H9 (cell line): ENCODE measurements around the gene EFS. TPM values are rescaled to one million over a fixed set of nuclear protein-coding genes. Genes with fewer than 3 reads are reported as not detected.

Source experiments
- DNase-seq: peaks from one replicate; pipeline ENCODE4 v3.0.0-alpha.2; 2017
- H2AFZ ChIP-seq: one replicate; pipeline ENCODE4 v1.6.1; 2013; ENCODE audit warnings: mild to moderate bottlenecking, low read length, control low read depth, moderate library complexity
- H2AK5ac ChIP-seq: 2 replicates; pipeline ENCODE4 v1.6.1; 2013; ENCODE audit warnings: low read length, control low read depth, mixed read lengths; ENCODE audit not compliant: insufficient read length
- H2BK120ac ChIP-seq: one replicate; pipeline ENCODE4 v1.6.1; 2013; ENCODE audit warnings: low read depth, mild to moderate bottlenecking, low read length, control low read depth, inconsistent platforms; ENCODE audit not compliant: poor library complexity, severe bottlenecking
- H2BK12ac ChIP-seq: 2 replicates; pipeline ENCODE4 v1.6.1; 2013; ENCODE audit warnings: low read length, control low read depth, mixed read lengths, low read depth; ENCODE audit not compliant: insufficient read length
- H2BK15ac ChIP-seq: 2 replicates; pipeline ENCODE4 v1.6.1; 2013; ENCODE audit warnings: low read depth, low read length, control low read depth
- H2BK20ac ChIP-seq: one replicate; pipeline ENCODE4 v1.6.1; 2013; ENCODE audit warnings: low read depth, mild to moderate bottlenecking, low read length, control low read depth, inconsistent platforms; ENCODE audit not compliant: poor library complexity, severe bottlenecking
- H2BK5ac ChIP-seq: 2 replicates; pipeline ENCODE4 v1.6.1; 2013; ENCODE audit warnings: low read length, control low read depth, mixed read lengths; ENCODE audit not compliant: insufficient read length
- H3K14ac ChIP-seq: 2 replicates; pipeline ENCODE4 v1.6.1; 2013; ENCODE audit warnings: low read length, control low read depth; ENCODE audit not compliant: insufficient read depth
- H3K18ac ChIP-seq: 2 replicates; pipeline ENCODE4 v1.6.1; 2013; ENCODE audit warnings: low read depth, mild to moderate bottlenecking, mixed read lengths, low read length, control low read depth; ENCODE audit not compliant: insufficient read length
- H3K23ac ChIP-seq: 2 replicates; pipeline ENCODE4 v1.6.1; 2013; ENCODE audit warnings: low read length, control low read depth, mixed read lengths, low read depth; ENCODE audit not compliant: insufficient read length
- H3K23me2 ChIP-seq: 2 replicates; pipeline ENCODE4 v1.6.1; 2013; ENCODE audit warnings: low read depth, mild to moderate bottlenecking, mixed read lengths, low read length, control low read depth; ENCODE audit not compliant: insufficient read length, poor library complexity, severe bottlenecking
- H3K27ac ChIP-seq: 2 replicates; pipeline ENCODE4 v1.5.1; 2013; ENCODE audit warnings: low read length, control low read depth, mixed read lengths, low read depth; ENCODE audit not compliant: insufficient read length
- H3K27me3 ChIP-seq: 2 replicates; pipeline ENCODE4 v1.6.1; 2013; ENCODE audit warnings: low read length, control low read depth, inconsistent platforms; ENCODE audit not compliant: insufficient read depth
- H3K4ac ChIP-seq: 2 replicates; pipeline ENCODE4 v1.6.1; 2013; ENCODE audit warnings: low read depth, mild to moderate bottlenecking, control low read depth, inconsistent platforms, low read length, moderate library complexity
- H3K4me1 ChIP-seq: 2 replicates; pipeline ENCODE4 v1.6.1; 2013; ENCODE audit warnings: low read length, control low read depth, inconsistent platforms; ENCODE audit not compliant: insufficient read depth
- H3K4me2 ChIP-seq: 2 replicates; pipeline ENCODE4 v1.6.1; 2013; ENCODE audit warnings: low read length, control low read depth, mixed read lengths; ENCODE audit not compliant: insufficient read length, insufficient read depth
- H3K56ac ChIP-seq: 2 replicates; pipeline ENCODE4 v1.6.1; 2013; ENCODE audit warnings: low read depth, mild to moderate bottlenecking, mixed read lengths, low read length, control low read depth; ENCODE audit not compliant: insufficient read length
- H3K79me1 ChIP-seq: 2 replicates; pipeline ENCODE4 v1.6.1; 2013; ENCODE audit warnings: low read depth, mild to moderate bottlenecking, moderate library complexity, low read length, control low read depth, inconsistent platforms; ENCODE audit not compliant: insufficient read depth, poor library complexity, severe bottlenecking
- H3K79me2 ChIP-seq: 2 replicates; pipeline ENCODE4 v1.6.1; 2013; ENCODE audit warnings: low read length, control low read depth, inconsistent platforms; ENCODE audit not compliant: insufficient read depth
- H3K9ac ChIP-seq: 2 replicates; pipeline ENCODE4 v1.6.1; 2013; ENCODE audit warnings: low read length, control low read depth, mixed read lengths; ENCODE audit not compliant: insufficient read length; ENCODE audit errors: extremely low read depth
- H3K9me3 ChIP-seq: one replicate; pipeline ENCODE4 v1.6.1; 2013; ENCODE audit warnings: low read depth, low read length, inconsistent platforms; ENCODE audit not compliant: control insufficient read depth
- H3T11ph ChIP-seq: one replicate; pipeline ENCODE4 v1.6.1; 2013; ENCODE audit warnings: mild to moderate bottlenecking, low read length, control low read depth, inconsistent platforms
- H4K20me1 ChIP-seq: one replicate; pipeline ENCODE4 v1.6.1; 2013; ENCODE audit not compliant: control insufficient read depth, insufficient read length, insufficient read depth
- H4K5ac ChIP-seq: 2 replicates; pipeline ENCODE4 v1.6.1; 2013; ENCODE audit warnings: low read depth, mild to moderate bottlenecking, mixed read lengths, low read length, control low read depth; ENCODE audit not compliant: insufficient read length
- H4K8ac ChIP-seq: replicated peaks from 2 replicates; pipeline ENCODE4 v1.6.1; 2013; ENCODE audit warnings: low read length, control low read depth, mixed read lengths, low read depth; ENCODE audit not compliant: insufficient read length
- H4K91ac ChIP-seq: 2 replicates; pipeline ENCODE4 v1.6.1; 2013; ENCODE audit warnings: low read depth, mild to moderate bottlenecking, moderate library complexity, mixed read lengths, low read length, control low read depth; ENCODE audit not compliant: insufficient read length
- H3K27ac Mint-ChIP-seq, 3 experiments: 2 replicates in 2 of 3; 3 replicates in 1 of 3; pipeline ENCODE4 v1.8.0; 2020 to 2021; ENCODE audit warnings: mixed read lengths in 3 of 3, mild to moderate bottlenecking in 1 of 3, moderate library complexity in 1 of 3
- H3K27me3 Mint-ChIP-seq: 2 replicates; pipeline ENCODE4 v1.8.0; 2021; ENCODE audit warnings: low read depth, mild to moderate bottlenecking, moderate library complexity, mixed read lengths
- H3K36me3 Mint-ChIP-seq, 3 experiments: 2 replicates in 2 of 3; 3 replicates in 1 of 3; pipeline ENCODE4 v1.8.0; 2020 to 2021; ENCODE audit warnings: low read depth in 3 of 3, mixed read lengths in 3 of 3; ENCODE audit not compliant: insufficient read depth in 1 of 3
- H3K4me1 Mint-ChIP-seq, 2 experiments: 2 replicates each; pipeline ENCODE4 v1.8.0; 2020; ENCODE audit warnings: mixed read lengths in 2 of 2
- H3K4me3 Mint-ChIP-seq, 2 experiments: 2 replicates in 1 of 2; 3 replicates in 1 of 2; pipeline ENCODE4 v1.8.0; 2020 to 2021; ENCODE audit warnings: mild to moderate bottlenecking in 2 of 2, mixed read lengths in 2 of 2, moderate library complexity in 1 of 2
- H3K9me3 Mint-ChIP-seq, 2 experiments: 2 replicates in 1 of 2; 3 replicates in 1 of 2; pipeline ENCODE4 v1.8.0; 2020; ENCODE audit warnings: mild to moderate bottlenecking in 2 of 2, mixed read lengths in 2 of 2, moderate library complexity in 1 of 2
- CTCF ChIP-seq: fragments of 200-600 bp; sonication (generic); conservative IDR thresholded peaks from 3 replicates; pipeline ENCODE4 v1.8.0; 2021; ENCODE audit warnings: antibody characterized with exemption, mild to moderate bottlenecking
- WGBS: extraction: QIAGEN DNeasy Blood & Tissue Kit; methylation state at CpG from one replicate; pipeline ENCODE4 v1.1.7; 2013; ENCODE audit warnings: missing lambda C conversion rate, low lambda C conversion rate, mixed read lengths; ENCODE audit not compliant: insufficient read length; ENCODE audit errors: extremely low coverage; 5-methylcytosine and 5-hydroxymethylcytosine counted together
- total RNA-seq: library from RNA; stranded (reverse); gene quantifications from 2 replicates; pipeline ENCODE4 v1.2.1, GENCODE V29; 2021

The EFS gene
- total RNA-seq, 1 experiment from 2014 or later, result 32.1 TPM

- H2BK15ac ChIP-seq, result no peak within 1 kb of the TSS; the same call in 1 of the 2 replicates
- no peaks in the 10 kb centered on the region for H3K9me3 ChIP-seq
- H3K14ac ChIP-seq, result peak within 1 kb of the TSS; percentile 24; the same call in 1 of the 2 replicates
- H3K79me2 ChIP-seq, result no peaks in the 10 kb centered on the region
- no peak within 1 kb of the TSS for H3K18ac ChIP-seq
- H2AFZ ChIP-seq, result no peak within 1 kb of the TSS
- no peaks in the 10 kb centered on the region for H3K9me3 Mint-ChIP-seq
- no peak within 1 kb of the TSS for H3T11ph ChIP-seq
- H4K91ac ChIP-seq, result no peak within 1 kb of the TSS
- H4K20me1 ChIP-seq, result no peaks in the 10 kb centered on the region
- H3K27ac ChIP-seq, result no peak within 1 kb of the TSS
- no peak within 1 kb of the TSS for H3K23ac ChIP-seq
- H3K4me1 Mint-ChIP-seq, result peaks cover 9 to 22% of the 10 kb centered on the region in 2 experiments
- H3K4me1 ChIP-seq, result no peaks in the 10 kb centered on the region
- H3K27me3 ChIP-seq, result no peaks in the 10 kb centered on the region; the same call in 1 of the 2 replicates
- peak; percentile 66 for DNase-seq
- no peak within 1 kb of the TSS for H4K8ac ChIP-seq
- H3K4ac ChIP-seq, result no peak within 1 kb of the TSS
- no peak within 1 kb of the TSS for H4K5ac ChIP-seq
- no peak within 1 kb of the TSS for H3K9ac ChIP-seq
- H2BK5ac ChIP-seq, result no peak within 1 kb of the TSS
- H3K4me2 ChIP-seq, result no peak within 1 kb of the TSS
- peaks cover 77% of the 10 kb centered on the region for H3K27me3 Mint-ChIP-seq
- WGBS, result no CpG with 5 or more reads among the region's 13 CpGs
- no peak within 1 kb of the TSS for H2BK20ac ChIP-seq
- H2AK5ac ChIP-seq, result no peak within 1 kb of the TSS
- no peak within 1 kb of the TSS for H2BK12ac ChIP-seq
- no peak within 1 kb of the TSS for H2BK120ac ChIP-seq
- no peak for TF ChIP-seq CTCF
- H3K23me2 ChIP-seq, result no peaks in the 10 kb centered on the region
- peak within 1 kb of the TSS in 1 of 2 experiments; percentile 47; a peak in 3 of 5 replicates for H3K4me3 Mint-ChIP-seq
- H3K27ac Mint-ChIP-seq, result peak within 1 kb of the TSS in 1 of 3 experiments; percentile 88; a peak in 1 of 7 replicates
- no peaks in the 10 kb centered on the region for H3K36me3 Mint-ChIP-seq
- no peaks in the 10 kb centered on the region for H3K79me1 ChIP-seq
- no peak within 1 kb of the TSS for H3K56ac ChIP-seq
Measured at GRCh38 chr14:23376482-23377197, 11.7 kb upstream of the EFS start, which contains the start of gene CMTM5. Gene CMTM5 (plus strand): TSS chr14:23377046. CDS start chr14:23377252, 206 bp downstream.
